Caco-2 (cell line): ENCODE measurements around the gene DSCAML1. TPM values are rescaled to one million over a fixed set of nuclear protein-coding genes. Genes with fewer than 3 reads are reported as not detected.

Experiments used
- BruUV-seq: library from RNA; stranded (reverse); fragments of 400-500 nt; replicated peaks from 2 replicates; lab custom pipeline; 2021; lab: Mats Ljungman, UMichigan
- CTCF ChIA-PET: fragments of 300-600 bp; sonication (Branson Sonifier 250); formaldehyde crosslinking; loops from one replicate; lab custom pipeline; 2022; ENCODE audit warnings: antibody characterized with exemption; lab: Charles Lee
- POLR2A ChIA-PET: fragments of 300-600 bp; sonication (Branson Sonifier 250); formaldehyde crosslinking; loops from one replicate; lab custom pipeline; 2022; ENCODE audit warnings: antibody characterized with exemption; lab: Charles Lee
- DNase-seq, 2 experiments: peaks; one replicate each; pipeline versions ENCODE4 v3.0.0 to v3.0.0-alpha.2; 2020 to 2022
- H3K27me3 ChIP-seq: replicated peaks from 2 replicates; pipeline ENCODE4 v1.6.0; 2011; ENCODE audit warnings: low read length; ENCODE audit not compliant: control insufficient read depth, insufficient read depth
- H3K36me3 ChIP-seq: 2 replicates; pipeline ENCODE4 v1.5.1; 2011; ENCODE audit warnings: low read length; ENCODE audit not compliant: control insufficient read depth, insufficient read depth
- H3K4me1 ChIP-seq: fragments of 250-450 bp; sonication (Bioruptor Pico); 2 replicates; pipeline ENCODE4 v1.5.1; 2020; ENCODE audit warnings: mild to moderate bottlenecking
- H3K4me3 ChIP-seq: 2 replicates; pipeline ENCODE4 v1.5.1; 2011; ENCODE audit warnings: low read depth, mild to moderate bottlenecking, control low read depth, low read length
- H3K9me3 ChIP-seq: fragments of 250-450 bp; sonication (Bioruptor Pico); 2 replicates; pipeline ENCODE4 v1.5.1; 2020; ENCODE audit warnings: mild to moderate bottlenecking, moderate library complexity
- H3K27ac Mint-ChIP-seq: one replicate; pipeline ENCODE4 v1.8.0; 2022; ENCODE audit warnings: mixed read lengths; ENCODE audit not compliant: unreplicated experiment
- H3K27me3 Mint-ChIP-seq: one replicate; pipeline ENCODE4 v1.8.0; 2022; ENCODE audit warnings: mixed read lengths; ENCODE audit not compliant: insufficient read depth, unreplicated experiment
- H3K36me3 Mint-ChIP-seq: one replicate; pipeline ENCODE4 v1.8.0; 2022; ENCODE audit warnings: mild to moderate bottlenecking, mixed read lengths; ENCODE audit not compliant: insufficient read depth, unreplicated experiment
- H3K4me1 Mint-ChIP-seq: one replicate; pipeline ENCODE4 v1.8.0; 2022; ENCODE audit warnings: low read depth, mixed read lengths; ENCODE audit not compliant: unreplicated experiment
- H3K4me3 Mint-ChIP-seq: one replicate; pipeline ENCODE4 v1.8.0; 2022; ENCODE audit warnings: mild to moderate bottlenecking, moderate library complexity, mixed read lengths; ENCODE audit not compliant: unreplicated experiment
- H3K9me3 Mint-ChIP-seq: one replicate; pipeline ENCODE4 v1.8.0; 2022; ENCODE audit warnings: mixed read lengths; ENCODE audit not compliant: unreplicated experiment
- intact Hi-C: fragments of 100-400 bp; cut with micrococcal nuclease; formaldehyde crosslinking; loops from one replicate; pipeline ENCODE4 v1.10.0; 2022; ENCODE audit not compliant: unreplicated experiment
- total RNA-seq: library from RNA; stranded (reverse); gene quantifications from 2 replicates; pipeline ENCODE4 v1.2.3, GENCODE V29; 2022
- TF ChIP-seq, protein P1 (sequence below), 2 experiments: fragments of 200-600 bp in 1 of 2; IDR thresholded peaks; 1 replicate in 1 of 2; 2 replicates in 1 of 2; pipeline versions ENCODE4 v1.5.1 to v1.8.0; 2011 to 2022; ENCODE audit warnings: antibody characterized with exemption in 1 of 2, control low read depth in 1 of 2, inconsistent platforms in 1 of 2, low read depth in 1 of 2, low read length in 1 of 2, mild to moderate bottlenecking in 1 of 2, moderate library complexity in 1 of 2; ENCODE audit not compliant: insufficient read depth in 1 of 2, severe bottlenecking in 1 of 2, unreplicated experiment in 1 of 2

Gene DSCAML1
- total RNA-seq, 1 experiment from 2014 or later: not detected

- H3K36me3 Mint-ChIP-seq: no peaks in the 10 kb centered on the region
- intact Hi-C loops: no loop called here
- peaks cover 10% of the 10 kb centered on the region for H3K9me3 Mint-ChIP-seq
- BruUV-seq: no TSS peak
- H3K27ac Mint-ChIP-seq: no peak overlapping the region
- Histone ChIP-seq H3K9me3 (peaks cover 13% of the 10 kb centered on the region), H3K4me3 (no peak overlapping the region), H3K36me3 (no peaks in the 10 kb centered on the region), H3K27me3 (peaks cover 9% of the 10 kb centered on the region; the same call in 1 of the 2 replicates), H3K4me1 (no peaks in the 10 kb centered on the region)
- ChIA-PET CTCF (interaction anchor here (5.4 kb wide), 1 partner anchor 191 kb away, joined by 30 read pairs; no protein-coding TSS in a partner anchor), POLR2A (no interaction called here)
- H3K27me3 Mint-ChIP-seq: peaks cover 12% of the 10 kb centered on the region
- no peak for DNase-seq
- no peak overlapping the region for H3K4me3 Mint-ChIP-seq
- H3K4me1 Mint-ChIP-seq: no peaks in the 10 kb centered on the region
- TF ChIP-seq, protein P1, sequence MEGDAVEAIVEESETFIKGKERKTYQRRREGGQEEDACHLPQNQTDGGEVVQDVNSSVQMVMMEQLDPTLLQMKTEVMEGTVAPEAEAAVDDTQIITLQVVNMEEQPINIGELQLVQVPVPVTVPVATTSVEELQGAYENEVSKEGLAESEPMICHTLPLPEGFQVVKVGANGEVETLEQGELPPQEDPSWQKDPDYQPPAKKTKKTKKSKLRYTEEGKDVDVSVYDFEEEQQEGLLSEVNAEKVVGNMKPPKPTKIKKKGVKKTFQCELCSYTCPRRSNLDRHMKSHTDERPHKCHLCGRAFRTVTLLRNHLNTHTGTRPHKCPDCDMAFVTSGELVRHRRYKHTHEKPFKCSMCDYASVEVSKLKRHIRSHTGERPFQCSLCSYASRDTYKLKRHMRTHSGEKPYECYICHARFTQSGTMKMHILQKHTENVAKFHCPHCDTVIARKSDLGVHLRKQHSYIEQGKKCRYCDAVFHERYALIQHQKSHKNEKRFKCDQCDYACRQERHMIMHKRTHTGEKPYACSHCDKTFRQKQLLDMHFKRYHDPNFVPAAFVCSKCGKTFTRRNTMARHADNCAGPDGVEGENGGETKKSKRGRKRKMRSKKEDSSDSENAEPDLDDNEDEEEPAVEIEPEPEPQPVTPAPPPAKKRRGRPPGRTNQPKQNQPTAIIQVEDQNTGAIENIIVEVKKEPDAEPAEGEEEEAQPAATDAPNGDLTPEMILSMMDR (IDR thresholded peaks at IDR 0.05; ENCODE audit: insufficient read depth in 1 of 2, low read depth in 1 of 2, low read length in 1 of 2, severe bottlenecking in 1 of 2, unreplicated experiment in 1 of 2): no peak
Measured at GRCh38 chr11:117616979-117617378, 180.0 kb downstream of the DSCAML1 start.

GRCh38 chr11:117614728-117615127 lies 182.3 kb downstream of the DSCAML1 start:
- DNase-seq: peak in 1 of 2 experiments; percentile 26
- CTCF ChIA-PET: interaction anchor here (1.0 to 2.1 kb wide), 4 partner anchors 10 to 201 kb away, joined by 3 to 10 read pairs (median 3); no protein-coding TSS in a partner anchor
- BruUV-seq: no TSS peak
- Mint-ChIP-seq H3K27ac (no peak overlapping the region), H3K4me1 (no peaks in the 10 kb centered on the region), H3K27me3 (peaks cover 19% of the 10 kb centered on the region), H3K9me3 (no peaks in the 10 kb centered on the region), H3K4me3 (no peak overlapping the region), H3K36me3 (no peaks in the 10 kb centered on the region)
- intact Hi-C loops: loop anchor here (5.0 kb wide), 1 partner anchor 172 kb away; no protein-coding TSS in a partner anchor
- peaks cover 9% of the 10 kb centered on the region; the same call in 1 of the 2 replicates for H3K27me3 ChIP-seq
- H3K4me1 ChIP-seq: no peaks in the 10 kb centered on the region
- no peak overlapping the region for H3K4me3 ChIP-seq
- POLR2A ChIA-PET: no interaction called here
- no peaks in the 10 kb centered on the region for H3K9me3 ChIP-seq
- H3K36me3 ChIP-seq: no peaks in the 10 kb centered on the region
- TF ChIP-seq, protein P1 (IDR thresholded peaks at IDR 0.05; ENCODE audit: insufficient read depth in 1 of 2, low read depth in 1 of 2, low read length in 1 of 2, severe bottlenecking in 1 of 2, unreplicated experiment in 1 of 2): peak; percentile 45 to 61

- Mint-ChIP-seq H3K36me3 (no peaks in the 10 kb centered on the region), H3K4me3 (no peak overlapping the region), H3K9me3 (no peaks in the 10 kb centered on the region), H3K4me1 (no peaks in the 10 kb centered on the region), H3K27me3 (peaks cover 23% of the 10 kb centered on the region), H3K27ac (no peak overlapping the region)
- Histone ChIP-seq H3K36me3 (no peaks in the 10 kb centered on the region), H3K4me3 (no peak overlapping the region), H3K9me3 (no peaks in the 10 kb centered on the region), H3K27me3 (peaks cover 8% of the 10 kb centered on the region; the same call in 1 of the 2 replicates), H3K4me1 (no peaks in the 10 kb centered on the region)
- CTCF ChIA-PET: interaction anchor here (0.7 to 2.1 kb wide), 4 partner anchors 12 to 202 kb away, joined by 3 to 10 read pairs (median 3); no protein-coding TSS in a partner anchor
- POLR2A ChIA-PET: no interaction called here
- no peak for DNase-seq
- intact Hi-C loops: loop anchor here (5.0 kb wide), 1 partner anchor 171 kb away; no protein-coding TSS in a partner anchor
- BruUV-seq: no TSS peak
- TF ChIP-seq, protein P1 (IDR thresholded peaks at IDR 0.05; ENCODE audit: insufficient read depth in 1 of 2, low read depth in 1 of 2, low read length in 1 of 2, severe bottlenecking in 1 of 2, unreplicated experiment in 1 of 2): no peak
Measured at GRCh38 chr11:117613521-117613920, 183.5 kb downstream of the DSCAML1 start.
